Activated T-cell treated with anti-CD3 and anti-CD28 coated beads, Interleukin-2, amount 50 U/mL, for 24 hours (primary cell): Measurements from ENCODE around the gene TAF8.
A peak's percentile ranks its signal among the peaks of the same experiment; 100 is the strongest.

Experiments used
- DNase-seq: peaks from one replicate; pipeline ENCODE4 v3.0.0-alpha.2; 2020
- H3K27ac Mint-ChIP-seq: 2 replicates; pipeline ENCODE4 v1.8.0; 2020; ENCODE audit warnings: mild to moderate bottlenecking, mixed read lengths
- H3K27me3 Mint-ChIP-seq: 2 replicates; pipeline ENCODE4 v1.8.0; 2020; ENCODE audit warnings: mixed read lengths
- H3K36me3 Mint-ChIP-seq: 2 replicates; pipeline ENCODE4 v1.8.0; 2020; ENCODE audit warnings: low read depth, mixed read lengths
- H3K4me1 Mint-ChIP-seq: 2 replicates; pipeline ENCODE4 v1.8.0; 2020; ENCODE audit warnings: low read depth, mixed read lengths
- H3K4me3 Mint-ChIP-seq: 2 replicates; pipeline ENCODE4 v1.8.0; 2020; ENCODE audit warnings: mild to moderate bottlenecking, moderate library complexity, mixed read lengths
- H3K9me3 Mint-ChIP-seq: 2 replicates; pipeline ENCODE4 v1.8.0; 2020; ENCODE audit warnings: mixed read lengths

The TAF8 gene

DNA sequence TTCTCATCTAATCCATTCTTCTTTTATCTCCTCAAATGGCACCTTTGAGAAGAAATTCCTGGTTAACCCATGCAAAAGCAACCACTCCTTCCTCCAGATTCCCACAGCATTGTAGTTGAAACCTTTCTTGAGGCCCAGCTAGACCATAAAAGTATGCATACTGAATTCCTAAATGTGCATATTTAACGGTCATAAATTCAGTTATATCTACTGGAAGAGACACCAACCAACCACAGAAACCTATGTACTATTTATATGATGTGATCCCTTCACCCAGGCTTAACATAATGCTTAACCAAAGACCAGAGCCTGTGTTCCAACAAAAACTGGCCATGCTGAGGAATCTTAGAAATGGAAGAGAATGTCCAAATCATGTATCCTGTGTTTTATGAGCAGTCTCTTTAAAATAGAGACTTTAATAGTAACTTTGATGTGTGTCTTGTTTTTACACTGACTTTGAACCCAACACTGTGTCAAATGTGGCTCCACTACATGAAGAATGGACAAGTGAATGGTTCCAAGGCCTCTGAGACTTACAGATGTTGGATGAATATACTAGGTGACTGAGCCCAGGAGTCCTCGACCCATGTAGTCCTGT lies 11.4 kb upstream of the TAF8 start:
- Mint-ChIP-seq H3K4me3 (peak overlapping the region; percentile 72), H3K27me3 (no peaks in the 10 kb centered on the region), H3K4me1 (peaks cover 78% of the 10 kb centered on the region), H3K36me3 (peaks cover 19% of the 10 kb centered on the region), H3K27ac (peak overlapping the region; percentile 95), H3K9me3 (no peaks in the 10 kb centered on the region)
- no peak for DNase-seq

DNA sequence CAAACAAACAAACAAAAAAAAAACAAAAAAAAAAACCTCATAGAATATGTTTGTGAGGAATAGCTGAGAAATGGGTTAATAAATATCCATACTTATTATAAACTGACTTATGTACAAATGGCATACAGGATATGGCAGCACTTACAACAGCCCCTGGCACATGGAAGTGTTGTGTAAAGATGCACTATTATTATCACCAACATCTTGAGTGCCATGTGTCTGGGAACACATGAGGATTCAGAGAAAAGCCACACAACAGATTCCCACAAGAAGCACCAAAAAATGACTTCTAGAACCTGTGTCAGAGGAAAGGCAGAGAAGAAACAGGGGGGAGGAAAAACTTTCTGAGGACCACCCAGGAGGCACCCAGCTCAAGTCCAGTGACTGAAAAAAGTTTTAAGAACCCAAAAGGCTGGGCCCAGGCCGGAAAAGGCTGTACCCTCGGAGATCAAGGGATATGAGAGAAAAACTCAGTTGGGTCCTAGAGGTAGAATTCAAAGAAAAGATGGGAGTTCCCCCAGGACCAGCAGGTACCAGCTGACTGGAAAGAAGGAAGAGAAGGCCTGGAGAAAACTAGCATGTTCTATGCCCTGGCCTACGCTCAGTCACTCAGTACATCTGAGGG lies 9.4 kb upstream of the TAF8 start:
- H3K27ac Mint-ChIP-seq: peak overlapping the region; percentile 95
- peaks cover 83% of the 10 kb centered on the region for H3K4me1 Mint-ChIP-seq
- no peaks in the 10 kb centered on the region for H3K9me3 Mint-ChIP-seq
- peaks cover 7% of the 10 kb centered on the region for H3K36me3 Mint-ChIP-seq
- DNase-seq: no peak
- peak overlapping the region; percentile 72 for H3K4me3 Mint-ChIP-seq
- no peaks in the 10 kb centered on the region for H3K27me3 Mint-ChIP-seq

DNA sequence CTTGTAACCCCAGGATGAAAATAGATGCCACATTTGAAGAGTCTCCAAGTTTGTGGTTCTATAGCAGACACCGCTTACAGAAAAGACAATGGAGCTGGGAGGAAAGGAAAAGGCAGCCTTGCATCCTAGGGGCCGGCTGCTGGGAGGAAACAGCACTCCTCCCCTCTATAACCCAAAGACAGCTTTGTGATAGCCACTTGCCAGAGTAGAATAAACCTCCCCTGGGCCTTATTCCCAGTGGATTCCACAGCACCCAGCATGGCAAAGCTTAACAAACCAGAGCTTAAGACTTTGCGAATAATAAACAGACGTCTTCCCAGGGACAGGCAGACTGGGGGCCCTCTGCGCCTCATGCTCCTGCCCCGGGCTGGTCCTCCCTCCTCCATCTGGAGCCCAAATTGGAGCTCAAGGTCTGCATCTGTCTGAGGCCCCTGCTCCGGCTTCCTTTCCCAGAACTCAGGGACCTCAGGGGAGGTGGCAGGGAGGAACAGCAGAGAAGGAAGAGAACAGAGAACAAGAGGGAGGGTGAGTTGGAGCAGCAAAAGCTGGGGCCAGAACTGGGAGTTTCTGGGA lies 8.8 kb upstream of the TAF8 start:
- H3K9me3 Mint-ChIP-seq: no peaks in the 10 kb centered on the region
- H3K4me1 Mint-ChIP-seq: peaks cover 86% of the 10 kb centered on the region
- peak overlapping the region; percentile 72 for H3K4me3 Mint-ChIP-seq
- no peak for DNase-seq
- H3K27ac Mint-ChIP-seq: peak overlapping the region; percentile 95
- no peaks in the 10 kb centered on the region for H3K27me3 Mint-ChIP-seq
- peaks cover 7% of the 10 kb centered on the region for H3K36me3 Mint-ChIP-seq

DNA sequence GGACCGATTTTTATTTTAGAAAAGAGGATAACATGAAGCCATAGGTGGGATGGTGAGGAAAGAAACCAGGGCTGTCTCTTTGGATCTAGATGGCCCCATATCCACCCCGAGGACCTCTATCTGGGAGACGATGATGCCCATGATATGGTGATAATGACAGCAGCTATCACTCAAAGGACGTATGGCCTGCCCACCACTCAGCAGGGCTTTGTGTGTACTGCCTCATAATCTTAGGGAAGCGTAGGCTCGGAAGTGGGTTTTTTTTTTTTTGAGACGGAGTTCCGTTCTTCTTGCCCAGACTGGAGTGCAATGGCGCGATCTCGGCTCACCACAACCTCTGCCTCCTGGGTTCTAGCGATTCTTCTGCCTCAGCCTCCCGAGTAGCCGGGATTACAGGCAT lies 8.2 kb upstream of the TAF8 start:
- peak overlapping the region; percentile 95 for H3K27ac Mint-ChIP-seq
- no peaks in the 10 kb centered on the region for H3K9me3 Mint-ChIP-seq
- H3K4me1 Mint-ChIP-seq: peaks cover 88% of the 10 kb centered on the region
- no peak for DNase-seq
- no peaks in the 10 kb centered on the region for H3K27me3 Mint-ChIP-seq
- H3K4me3 Mint-ChIP-seq: peak overlapping the region; percentile 72
- peaks cover 5% of the 10 kb centered on the region for H3K36me3 Mint-ChIP-seq

DNA sequence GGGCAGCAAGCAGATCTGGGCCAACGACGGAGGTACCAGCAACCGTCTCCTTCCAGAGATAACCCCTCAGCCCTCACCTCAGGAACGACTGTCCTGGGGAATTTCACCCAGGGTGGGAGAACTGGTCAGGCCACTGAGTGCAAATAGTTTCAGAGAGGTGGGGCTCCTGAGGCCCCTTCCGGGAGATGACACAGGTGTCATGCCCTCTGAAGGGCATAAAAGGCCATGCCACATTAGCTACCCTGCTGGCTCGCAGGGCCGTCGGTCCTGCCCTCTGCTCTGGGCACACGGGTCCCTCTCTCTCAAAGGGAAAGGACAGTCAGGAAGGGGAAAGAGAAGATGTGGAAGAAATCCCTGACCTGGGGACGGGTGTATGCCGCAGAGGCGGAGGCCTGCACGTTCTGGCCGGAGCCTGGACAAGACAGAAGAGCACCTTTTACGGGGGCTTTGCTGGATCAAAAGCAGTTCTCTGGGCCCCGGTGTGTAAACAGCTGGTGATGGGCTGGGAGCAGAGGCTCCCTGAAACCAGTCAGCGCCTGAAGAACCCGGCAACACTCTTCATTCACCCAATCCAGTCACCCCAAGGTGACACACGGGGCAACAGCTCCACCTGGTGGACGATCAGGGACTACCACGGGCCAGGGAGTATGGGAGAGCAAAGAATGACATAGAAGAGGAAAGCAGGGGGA lies 6.4 kb upstream of the TAF8 start:
- Mint-ChIP-seq H3K27ac (peak overlapping the region; percentile 95), H3K27me3 (no peaks in the 10 kb centered on the region), H3K4me3 (peak overlapping the region; percentile 72), H3K4me1 (peaks cover 84% of the 10 kb centered on the region), H3K9me3 (no peaks in the 10 kb centered on the region), H3K36me3 (peaks cover 5% of the 10 kb centered on the region)
- peak; percentile 95 for DNase-seq

DNA sequence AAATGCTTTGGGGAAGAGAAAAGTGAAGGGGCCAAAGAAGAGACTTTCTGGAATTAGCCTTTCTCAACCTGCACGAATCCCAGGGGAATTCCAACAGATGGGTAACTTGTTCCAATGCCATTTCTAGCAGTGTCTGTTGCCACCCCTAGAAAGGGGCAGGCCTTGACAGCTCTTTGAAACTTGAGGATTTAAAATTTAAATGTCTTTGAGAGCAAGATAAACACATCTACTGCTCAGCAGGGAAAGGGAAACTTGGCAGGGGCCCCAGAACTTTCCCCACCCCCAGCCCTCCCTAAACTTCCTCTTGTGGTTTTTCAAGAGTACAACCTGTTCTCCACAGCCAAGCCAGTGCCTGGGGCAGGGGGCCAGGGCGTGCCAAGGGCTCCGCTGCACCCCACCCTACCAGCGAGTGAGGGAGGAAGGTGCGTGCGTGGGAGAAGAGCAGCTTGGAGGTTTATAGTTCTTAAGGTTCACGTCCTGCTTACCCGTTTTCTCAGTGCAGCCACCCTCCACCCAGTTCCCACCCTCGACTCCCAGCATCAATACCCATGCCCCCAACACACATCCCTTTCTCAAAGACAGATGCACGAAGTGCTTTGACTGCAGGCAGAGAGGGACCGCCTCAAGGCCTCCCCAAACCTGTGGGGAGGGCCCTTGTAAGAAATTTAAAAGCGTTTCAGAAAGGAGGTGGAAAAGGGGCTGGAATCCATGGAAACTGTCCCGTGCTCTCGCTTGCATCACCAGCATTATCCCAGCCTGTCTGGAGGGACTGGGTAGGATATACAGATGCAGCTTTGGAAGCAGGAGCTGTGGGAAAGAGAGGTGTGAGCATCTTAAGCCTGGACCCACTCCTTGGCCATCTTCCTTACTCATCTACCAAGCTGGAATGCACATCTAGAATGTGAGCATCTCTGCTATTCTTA lies 4.5 kb upstream of the TAF8 start:
- peak; percentile 79 for DNase-seq
- H3K36me3 Mint-ChIP-seq: peaks cover 10% of the 10 kb centered on the region
- peak overlapping the region; percentile 93 for H3K27ac Mint-ChIP-seq
- peaks cover 84% of the 10 kb centered on the region for H3K4me1 Mint-ChIP-seq
- H3K4me3 Mint-ChIP-seq: peak overlapping the region; percentile 98
- H3K27me3 Mint-ChIP-seq: no peaks in the 10 kb centered on the region
- H3K9me3 Mint-ChIP-seq: no peaks in the 10 kb centered on the region

DNA sequence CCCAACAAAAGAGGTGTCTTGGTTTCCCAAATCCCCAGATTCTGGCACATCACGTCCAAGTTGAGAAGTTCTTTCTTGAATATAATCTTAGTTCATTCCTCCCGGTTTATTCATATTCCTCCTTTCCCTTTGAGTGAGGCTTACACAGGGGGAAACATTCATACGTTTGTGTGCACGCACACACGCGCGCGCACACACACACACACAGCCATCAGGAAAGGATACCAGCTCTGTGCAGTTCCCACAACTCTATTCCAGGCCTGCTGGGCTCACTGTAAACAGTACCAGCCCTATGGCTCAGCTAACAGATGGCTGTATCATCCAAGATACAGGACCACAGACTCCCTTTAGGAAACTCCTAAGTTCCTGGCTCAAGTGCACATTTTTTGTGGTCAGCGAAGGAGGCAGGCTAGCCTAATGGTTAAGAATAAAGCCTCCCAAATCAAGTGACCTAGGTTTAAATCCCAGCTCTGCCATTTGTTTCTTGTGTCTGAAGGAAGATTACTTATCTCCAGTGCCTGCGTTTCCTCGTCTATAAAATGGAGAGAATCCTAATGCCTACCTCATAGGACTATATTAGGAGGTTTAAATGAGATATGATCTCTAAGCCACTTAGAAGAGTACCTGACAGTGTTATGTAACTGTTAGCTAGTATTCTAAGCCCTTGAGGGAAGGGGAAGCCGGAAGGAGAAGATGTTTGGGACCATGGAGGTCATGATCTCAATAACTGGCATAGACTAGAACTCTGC lies 3.7 kb upstream of the TAF8 start:
- Mint-ChIP-seq H3K4me3 (peak overlapping the region; percentile 98), H3K36me3 (peaks cover 17% of the 10 kb centered on the region), H3K4me1 (peaks cover 83% of the 10 kb centered on the region), H3K27ac (peak overlapping the region; percentile 93), H3K27me3 (no peaks in the 10 kb centered on the region), H3K9me3 (no peaks in the 10 kb centered on the region)
- DNase-seq: no peak

DNA sequence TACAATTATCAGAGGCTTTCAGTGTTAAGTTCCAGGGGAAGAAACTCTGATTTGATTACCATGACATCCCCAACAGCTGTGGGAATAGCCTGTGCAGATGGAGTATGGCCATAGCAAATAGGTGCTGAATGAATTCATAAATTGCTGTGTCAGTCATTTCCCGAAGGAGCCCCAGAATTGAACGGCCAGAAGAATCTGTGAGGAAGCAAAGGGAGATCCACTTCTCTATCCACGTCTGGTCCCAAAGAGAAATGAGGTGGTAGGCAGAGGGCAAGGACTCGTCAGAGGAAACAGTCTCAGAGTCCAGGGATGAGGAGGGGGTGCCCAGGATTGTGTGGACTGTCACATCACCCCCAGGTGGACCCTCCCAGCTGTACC lies 3.1 kb upstream of the TAF8 start:
- DNase-seq: no peak
- Mint-ChIP-seq H3K9me3 (no peaks in the 10 kb centered on the region), H3K4me1 (peaks cover 81% of the 10 kb centered on the region), H3K4me3 (peak overlapping the region; percentile 98), H3K36me3 (peaks cover 22% of the 10 kb centered on the region), H3K27me3 (no peaks in the 10 kb centered on the region), H3K27ac (peak overlapping the region; percentile 93)

DNA sequence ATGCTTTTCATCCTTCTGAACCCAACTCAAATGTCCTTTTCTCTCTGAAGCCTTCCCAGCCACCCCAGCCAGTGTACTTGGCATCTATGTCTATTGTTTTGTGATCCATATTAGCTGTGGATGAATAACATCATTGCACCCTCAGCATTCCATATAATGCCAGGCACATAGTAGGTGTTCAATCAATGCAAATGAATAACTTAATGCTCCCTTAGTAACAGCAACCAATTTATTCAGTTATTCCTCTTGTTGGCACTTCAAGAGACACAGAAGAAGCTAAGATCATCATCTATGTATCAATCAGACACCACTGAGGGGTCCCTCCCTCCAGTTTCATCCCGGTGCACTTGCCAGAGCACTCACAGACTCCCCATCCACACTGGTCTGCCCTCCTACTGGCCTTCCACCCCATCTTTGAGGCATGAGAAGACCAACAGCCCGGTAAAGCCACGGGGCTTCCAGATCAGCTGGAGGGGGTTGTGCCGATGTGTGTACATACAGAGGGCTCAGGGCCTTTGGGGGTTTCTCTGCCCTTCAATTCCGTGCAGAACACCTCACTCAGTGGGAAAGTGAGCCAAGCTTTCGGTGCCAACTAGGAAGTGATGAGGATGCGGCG lies 2.4 kb upstream of the TAF8 start:
- H3K36me3 Mint-ChIP-seq: peaks cover 28% of the 10 kb centered on the region
- no peak for DNase-seq
- H3K4me1 Mint-ChIP-seq: peaks cover 81% of the 10 kb centered on the region
- peak overlapping the region; percentile 93 for H3K27ac Mint-ChIP-seq
- H3K4me3 Mint-ChIP-seq: peak overlapping the region; percentile 98
- no peaks in the 10 kb centered on the region for H3K9me3 Mint-ChIP-seq
- no peaks in the 10 kb centered on the region for H3K27me3 Mint-ChIP-seq

DNA sequence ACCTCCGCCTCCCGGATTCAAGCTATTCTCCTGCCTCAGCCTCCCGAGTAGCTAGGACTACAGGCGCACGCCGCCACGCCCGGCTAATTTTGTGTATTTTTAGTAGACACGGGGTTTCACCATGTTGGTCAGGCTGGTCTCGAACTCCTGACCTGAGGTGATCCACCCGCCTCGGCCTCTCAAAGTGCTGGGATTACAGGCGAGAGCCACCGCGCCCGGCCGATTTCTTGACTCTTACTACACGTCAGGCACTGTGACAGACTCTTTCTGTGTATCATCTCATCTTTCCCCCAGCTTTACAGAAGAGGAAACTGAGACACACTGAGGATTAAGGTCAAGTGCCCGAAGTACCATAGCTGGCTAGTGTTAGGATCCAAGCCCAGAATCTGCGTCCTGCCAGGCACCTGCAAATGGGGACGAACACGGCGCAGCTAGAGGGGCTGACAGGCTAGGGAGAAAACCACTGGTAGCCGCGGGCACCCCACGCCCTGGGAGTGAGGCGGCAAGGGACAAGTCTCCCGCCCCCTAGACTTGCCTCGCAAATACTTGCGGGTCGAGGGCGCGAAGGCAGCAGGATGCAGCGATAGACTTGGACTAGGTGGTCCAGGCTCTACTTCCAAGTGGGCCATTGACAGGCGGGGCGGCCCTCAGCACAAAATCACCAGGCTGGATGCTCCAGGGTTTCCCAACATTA lies 1.1 kb upstream of the TAF8 start:
- peak; percentile 54 for DNase-seq
- H3K4me3 Mint-ChIP-seq: peak overlapping the region; percentile 98
- H3K27ac Mint-ChIP-seq: peak overlapping the region; percentile 99
- H3K36me3 Mint-ChIP-seq: peaks cover 39% of the 10 kb centered on the region
- H3K9me3 Mint-ChIP-seq: no peaks in the 10 kb centered on the region
- H3K4me1 Mint-ChIP-seq: peaks cover 75% of the 10 kb centered on the region
- H3K27me3 Mint-ChIP-seq: no peaks in the 10 kb centered on the region

DNA sequence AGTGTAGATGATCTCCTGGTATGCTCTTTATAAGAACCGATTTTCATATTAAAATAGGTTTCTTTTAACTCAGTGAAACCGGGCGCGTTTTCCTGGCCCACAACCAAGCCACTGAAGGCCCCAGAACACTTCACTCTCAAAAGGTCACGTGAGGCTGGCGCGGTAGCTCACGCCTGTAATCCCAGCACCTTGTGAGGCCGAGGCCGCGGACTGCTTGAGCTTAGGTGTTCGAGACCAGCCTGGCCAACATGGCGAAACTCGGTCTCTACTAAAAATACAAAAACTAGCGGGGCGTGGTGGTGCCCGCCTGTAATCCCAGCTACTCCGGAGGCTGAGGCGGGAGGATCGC lies 402 bp upstream of the TAF8 start:
- DNase-seq: peak; percentile 71
- H3K4me1 Mint-ChIP-seq: peaks cover 71% of the 10 kb centered on the region
- peaks cover 43% of the 10 kb centered on the region for H3K36me3 Mint-ChIP-seq
- no peaks in the 10 kb centered on the region for H3K27me3 Mint-ChIP-seq
- peak overlapping the region; percentile 99 for H3K27ac Mint-ChIP-seq
- peak overlapping the region; percentile 98 for H3K4me3 Mint-ChIP-seq
- H3K9me3 Mint-ChIP-seq: no peaks in the 10 kb centered on the region

DNA sequence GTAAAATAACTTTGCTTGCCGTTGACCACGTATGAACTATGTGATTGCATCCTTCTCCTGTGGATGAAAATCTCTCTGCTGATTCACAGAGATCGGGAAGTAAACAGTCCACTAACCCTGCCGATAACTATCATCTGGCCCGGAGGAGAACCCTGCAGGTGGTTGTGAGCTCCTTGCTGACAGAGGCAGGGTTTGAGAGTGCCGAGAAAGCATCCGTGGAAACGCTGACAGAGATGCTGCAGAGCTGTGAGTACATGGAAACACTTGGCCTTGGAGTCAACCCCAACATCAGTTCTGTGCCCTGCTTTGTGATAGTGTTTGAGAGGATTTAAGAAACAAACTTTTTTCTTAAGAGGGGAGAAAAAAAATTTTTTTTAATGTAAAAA lies 937 bp downstream of the TAF8 start:
- peaks cover 55% of the 10 kb centered on the region for H3K36me3 Mint-ChIP-seq
- DNase-seq: no peak
- no peaks in the 10 kb centered on the region for H3K9me3 Mint-ChIP-seq
- peak overlapping the region; percentile 99 for H3K27ac Mint-ChIP-seq
- H3K4me3 Mint-ChIP-seq: peak overlapping the region; percentile 98
- H3K4me1 Mint-ChIP-seq: peaks cover 62% of the 10 kb centered on the region
- H3K27me3 Mint-ChIP-seq: no peaks in the 10 kb centered on the region

DNA sequence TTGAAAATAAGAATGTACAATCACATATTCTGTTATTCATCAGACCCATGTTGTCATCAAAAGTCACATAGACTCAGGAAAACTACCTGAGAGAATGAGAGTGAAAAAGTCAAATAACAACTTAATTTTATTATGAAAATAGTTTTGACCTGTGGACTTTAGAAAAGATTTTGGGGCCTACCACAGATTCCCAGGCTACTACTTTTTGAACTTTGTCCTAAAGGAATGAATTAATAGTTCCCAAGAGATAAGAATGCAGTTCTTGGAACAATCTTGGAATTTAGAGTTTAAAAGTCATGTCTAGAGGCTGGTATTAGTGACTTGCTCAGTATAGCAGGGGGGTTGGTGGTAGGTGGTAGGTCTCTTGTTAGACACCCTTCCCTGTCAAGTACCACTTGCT lies 3.3 kb downstream of the TAF8 start:
- peak overlapping the region; percentile 38 for H3K27ac Mint-ChIP-seq
- H3K4me1 Mint-ChIP-seq: peaks cover 46% of the 10 kb centered on the region
- peaks cover 77% of the 10 kb centered on the region for H3K36me3 Mint-ChIP-seq
- H3K4me3 Mint-ChIP-seq: no peak overlapping the region
- DNase-seq: no peak
- no peaks in the 10 kb centered on the region for H3K9me3 Mint-ChIP-seq
- H3K27me3 Mint-ChIP-seq: no peaks in the 10 kb centered on the region
